Measurements from ENCODE around the gene SLC16A8. TPM values are rescaled to one million over a fixed set of nuclear protein-coding genes. Genes with fewer than 3 reads are reported as not detected.

Gene SLC16A8
- total RNA-seq, 4 donors from 2014 or later, result 0.29 to 0.65 (median 0.33) TPM; not detected in 1

GRCh38 chr22:38071421-38072321 lies 12.3 kb downstream of the SLC16A8 start:
- 89% methylated on average over 21 of the region's 22 CpGs for WGBS
- DNase-seq (ENCODE audit: extremely low spot score), result no peak
- TF ChIP-seq POLR2A (IDR thresholded peaks at IDR 0.05; ENCODE audit: low read depth) (no peak), EP300 (IDR thresholded peaks at IDR 0.05) (no peak), POLR2AphosphoS5 (IDR thresholded peaks at IDR 0.05) (no peak), CTCF (IDR thresholded peaks at IDR 0.05) (no peak)
- H3K9me3 ChIP-seq, result no peaks in the 10 kb centered on the region
- peaks cover 24 to 95% (median 67%) of the 10 kb centered on the region in 4 donors for H3K36me3 ChIP-seq
- H3K4me1 ChIP-seq, result peaks cover 26 to 39% (median 28%) of the 10 kb centered on the region in 4 donors
- H3K27ac ChIP-seq (replicated peaks in 1 of 4), result no peak overlapping the region
- no peak overlapping the region for H3K4me3 ChIP-seq
- no peaks in the 10 kb centered on the region for H3K27me3 ChIP-seq
- intact Hi-C loops (cut with DNase I), result no loop called here

GRCh38 chr22:38070250-38070921 lies 13.6 kb downstream of the SLC16A8 start:
- intact Hi-C loops (cut with DNase I), result no loop called here
- no peaks in the 10 kb centered on the region for H3K27me3 ChIP-seq
- no peak for TF ChIP-seq EP300 (IDR thresholded peaks at IDR 0.05)
- no peak for TF ChIP-seq CTCF (IDR thresholded peaks at IDR 0.05)
- TF ChIP-seq POLR2A (IDR thresholded peaks at IDR 0.05; ENCODE audit: low read depth), result no peak
- TF ChIP-seq POLR2AphosphoS5 (IDR thresholded peaks at IDR 0.05), result no peak
- DNase-seq (ENCODE audit: extremely low spot score), result no peak
- H3K9me3 ChIP-seq, result no peaks in the 10 kb centered on the region
- peaks cover 26 to 42% (median 28%) of the 10 kb centered on the region in 4 donors for H3K4me1 ChIP-seq
- H3K27ac ChIP-seq (replicated peaks in 1 of 4), result peak overlapping the region; percentile 77 to 88 (median 86)
- H3K4me3 ChIP-seq, result no peak overlapping the region
- H3K36me3 ChIP-seq, result peaks cover 37 to 98% (median 76%) of the 10 kb centered on the region in 4 donors
- 91% methylated on average over 10 of the region's 11 CpGs for WGBS

GRCh38 chr22:38069372-38070249 lies 14.4 kb downstream of the SLC16A8 start:
- Histone ChIP-seq H3K36me3 (peaks cover 45 to 98% (median 76%) of the 10 kb centered on the region in 4 donors), H3K4me1 (peaks cover 26 to 42% (median 28%) of the 10 kb centered on the region in 4 donors), H3K27me3 (no peaks in the 10 kb centered on the region), H3K27ac (replicated peaks in 1 of 4) (peak overlapping the region; percentile 77 to 88 (median 86)), H3K4me3 (peak overlapping the region in 1 of 4 donors; percentile 18), H3K9me3 (no peaks in the 10 kb centered on the region)
- TF ChIP-seq EP300 (IDR thresholded peaks at IDR 0.05) (no peak), CTCF (IDR thresholded peaks at IDR 0.05) (peak; percentile 65 to 78 (median 68)), POLR2AphosphoS5 (IDR thresholded peaks at IDR 0.05) (peak; percentile 68 to 75), POLR2A (IDR thresholded peaks at IDR 0.05; ENCODE audit: low read depth) (no peak)
- WGBS, result 60% methylated on average over 19 of the region's 21 CpGs
- intact Hi-C loops (cut with DNase I), result loop anchor here (5.0 kb wide), 1 partner anchor 38 kb away; no protein-coding TSS in a partner anchor
- DNase-seq (ENCODE audit: extremely low spot score), result no peak

- H3K27me3 ChIP-seq, result no peaks in the 10 kb centered on the region
- no peak for DNase-seq (ENCODE audit: extremely low spot score)
- TF ChIP-seq CTCF (IDR thresholded peaks at IDR 0.05), result no peak
- no peak for TF ChIP-seq POLR2A (IDR thresholded peaks at IDR 0.05; ENCODE audit: low read depth)
- TF ChIP-seq EP300 (IDR thresholded peaks at IDR 0.05), result no peak
- peak overlapping the region in 1 of 4 donors; percentile 18 for H3K4me3 ChIP-seq
- 85% methylated on average over 5 of the region's 13 CpGs for WGBS
- peak overlapping the region; percentile 77 to 88 (median 86) for H3K27ac ChIP-seq (replicated peaks in 1 of 4)
- peaks cover 50 to 94% (median 75%) of the 10 kb centered on the region in 4 donors for H3K36me3 ChIP-seq
- intact Hi-C loops (cut with DNase I), result loop anchor here (5.0 kb wide), 1 partner anchor 38 kb away; no protein-coding TSS in a partner anchor
- H3K9me3 ChIP-seq, result no peaks in the 10 kb centered on the region
- H3K4me1 ChIP-seq, result peaks cover 26 to 42% (median 28%) of the 10 kb centered on the region in 4 donors
These were observed 15.2 kb downstream of the SLC16A8 start for GRCh38 chr22:38068641-38069371.

Measured in esophagus muscularis mucosa (tissue), 4 donors.